Cardiac fibroblast (primary cell): Measurements from ENCODE around the gene PAQR3.

Experiments used
- DNase-seq, 2 donors: peaks; one replicate each; pipeline versions ENCODE4 v3.0.0 to v3.0.0-alpha.2; 2010; ENCODE audit warnings: low read depth in 2 of 2
- H3K4me3 ChIP-seq, 2 donors: replicated peaks in 1 of 2; 1 replicate in 1 of 2; 2 replicates in 1 of 2; pipeline ENCODE4 v1.5.1; 2011; ENCODE audit warnings: low read depth in 2 of 2, low read length in 2 of 2, mild to moderate bottlenecking in 2 of 2, moderate library complexity in 1 of 2
- TF ChIP-seq, protein P1 (sequence below): IDR thresholded peaks from one replicate; pipeline ENCODE4 v1.5.1; 2011; ENCODE audit warnings: low read depth, mild to moderate bottlenecking, low read length, inconsistent platforms

PAQR3 gene

DNA sequence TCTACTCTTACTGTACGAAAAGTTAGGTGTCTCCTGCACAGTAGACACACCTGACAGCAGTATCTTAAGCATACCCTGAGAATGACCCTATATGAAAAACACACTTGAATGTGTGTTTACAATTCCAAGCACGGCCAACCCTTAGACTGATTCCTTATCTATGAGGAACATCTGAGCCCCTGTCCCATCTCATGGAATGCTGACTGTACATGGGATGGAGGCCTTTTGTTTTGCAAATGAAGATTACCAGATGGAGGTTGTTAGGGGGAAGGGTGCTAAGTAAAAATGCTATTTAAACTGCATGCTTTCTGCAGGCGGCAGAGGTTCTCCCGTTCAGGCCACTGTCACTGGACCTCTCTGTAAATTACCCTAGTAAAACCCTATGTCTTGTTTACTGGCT lies 2.2 kb downstream of the PAQR3 start:
- no peak overlapping the region for H3K4me3 ChIP-seq
- TF ChIP-seq, protein P1, sequence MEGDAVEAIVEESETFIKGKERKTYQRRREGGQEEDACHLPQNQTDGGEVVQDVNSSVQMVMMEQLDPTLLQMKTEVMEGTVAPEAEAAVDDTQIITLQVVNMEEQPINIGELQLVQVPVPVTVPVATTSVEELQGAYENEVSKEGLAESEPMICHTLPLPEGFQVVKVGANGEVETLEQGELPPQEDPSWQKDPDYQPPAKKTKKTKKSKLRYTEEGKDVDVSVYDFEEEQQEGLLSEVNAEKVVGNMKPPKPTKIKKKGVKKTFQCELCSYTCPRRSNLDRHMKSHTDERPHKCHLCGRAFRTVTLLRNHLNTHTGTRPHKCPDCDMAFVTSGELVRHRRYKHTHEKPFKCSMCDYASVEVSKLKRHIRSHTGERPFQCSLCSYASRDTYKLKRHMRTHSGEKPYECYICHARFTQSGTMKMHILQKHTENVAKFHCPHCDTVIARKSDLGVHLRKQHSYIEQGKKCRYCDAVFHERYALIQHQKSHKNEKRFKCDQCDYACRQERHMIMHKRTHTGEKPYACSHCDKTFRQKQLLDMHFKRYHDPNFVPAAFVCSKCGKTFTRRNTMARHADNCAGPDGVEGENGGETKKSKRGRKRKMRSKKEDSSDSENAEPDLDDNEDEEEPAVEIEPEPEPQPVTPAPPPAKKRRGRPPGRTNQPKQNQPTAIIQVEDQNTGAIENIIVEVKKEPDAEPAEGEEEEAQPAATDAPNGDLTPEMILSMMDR = no peak
- no peak for DNase-seq

DNA sequence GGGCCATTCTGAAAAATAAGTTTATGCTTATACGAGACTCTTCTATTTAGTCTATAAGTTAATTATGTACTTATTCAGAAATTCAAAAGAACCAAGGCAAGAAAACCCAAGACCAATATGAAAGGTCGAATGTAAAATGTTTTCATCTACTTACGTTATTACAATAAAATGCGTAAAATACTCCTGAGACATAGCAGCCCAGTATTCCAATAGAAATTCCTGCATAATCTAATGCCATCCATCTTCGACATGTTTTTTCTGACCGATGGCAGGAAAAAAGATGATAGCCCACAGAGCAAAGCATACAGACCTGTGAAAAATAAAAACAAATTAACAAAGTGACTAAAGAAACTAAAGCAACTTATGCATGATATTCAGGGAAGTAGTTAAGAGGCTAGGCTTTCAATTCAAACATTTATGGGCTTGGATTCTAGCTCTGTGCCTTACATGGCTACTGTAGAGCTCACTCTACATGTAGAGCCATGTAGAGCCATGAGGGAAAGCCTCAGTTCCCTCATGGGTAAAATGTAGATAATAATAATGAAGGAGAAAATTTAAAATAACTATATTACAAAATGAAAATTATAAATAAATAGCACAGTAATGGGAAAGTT lies 9.1 kb downstream of the PAQR3 start:
- TF ChIP-seq, protein P1 = no peak
- no peak for DNase-seq

DNA sequence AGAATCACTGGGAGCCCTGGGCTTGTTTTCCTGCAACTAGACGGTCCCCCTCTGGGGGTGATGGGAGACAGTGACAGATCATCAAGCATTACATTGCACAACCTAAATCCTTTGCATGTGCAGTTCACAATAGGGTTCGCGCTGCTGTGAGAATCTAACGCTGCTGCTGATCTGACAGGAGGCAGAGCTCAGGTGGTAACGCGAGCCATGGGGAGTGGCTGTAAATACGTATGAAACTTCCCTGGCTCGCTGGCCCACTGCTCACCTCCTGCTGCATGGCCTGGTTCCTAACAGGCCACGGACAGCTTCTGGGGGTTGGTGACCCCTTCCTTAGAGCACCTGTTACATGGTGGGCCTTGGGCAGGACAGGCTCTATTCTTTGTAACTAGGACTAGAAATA lies 10.4 kb downstream of the PAQR3 start:
- H3K4me3 ChIP-seq = no peak overlapping the region
- TF ChIP-seq, protein P1 = no peak

More for the DNA sequence above, 9.1 kb downstream of the PAQR3 start:
- H3K4me3 ChIP-seq = no peak overlapping the region

DNA sequence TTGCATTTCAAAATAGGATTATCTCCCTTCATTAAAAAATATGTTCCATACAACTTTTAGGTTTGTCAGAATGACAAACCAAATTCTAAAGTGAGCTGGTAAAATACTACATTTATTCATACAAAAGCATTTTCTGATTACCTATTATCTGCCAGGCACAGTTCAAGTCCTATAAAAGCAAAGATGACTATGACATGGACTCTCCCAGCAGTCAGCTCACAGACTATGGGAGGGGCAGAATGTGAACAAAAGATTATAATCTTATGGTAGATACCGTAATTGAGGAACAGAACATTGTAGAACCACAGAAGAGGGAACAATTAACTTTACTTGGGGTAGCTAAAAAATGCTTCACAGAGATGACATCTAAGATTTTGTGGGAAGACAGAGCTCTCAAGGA lies 12.4 kb downstream of the PAQR3 start:
- TF ChIP-seq, protein P1 = no peak
- H3K4me3 ChIP-seq = no peak overlapping the region
- DNase-seq = no peak

More for the DNA sequence above, 10.4 kb downstream of the PAQR3 start:
- DNase-seq = no peak

DNA sequence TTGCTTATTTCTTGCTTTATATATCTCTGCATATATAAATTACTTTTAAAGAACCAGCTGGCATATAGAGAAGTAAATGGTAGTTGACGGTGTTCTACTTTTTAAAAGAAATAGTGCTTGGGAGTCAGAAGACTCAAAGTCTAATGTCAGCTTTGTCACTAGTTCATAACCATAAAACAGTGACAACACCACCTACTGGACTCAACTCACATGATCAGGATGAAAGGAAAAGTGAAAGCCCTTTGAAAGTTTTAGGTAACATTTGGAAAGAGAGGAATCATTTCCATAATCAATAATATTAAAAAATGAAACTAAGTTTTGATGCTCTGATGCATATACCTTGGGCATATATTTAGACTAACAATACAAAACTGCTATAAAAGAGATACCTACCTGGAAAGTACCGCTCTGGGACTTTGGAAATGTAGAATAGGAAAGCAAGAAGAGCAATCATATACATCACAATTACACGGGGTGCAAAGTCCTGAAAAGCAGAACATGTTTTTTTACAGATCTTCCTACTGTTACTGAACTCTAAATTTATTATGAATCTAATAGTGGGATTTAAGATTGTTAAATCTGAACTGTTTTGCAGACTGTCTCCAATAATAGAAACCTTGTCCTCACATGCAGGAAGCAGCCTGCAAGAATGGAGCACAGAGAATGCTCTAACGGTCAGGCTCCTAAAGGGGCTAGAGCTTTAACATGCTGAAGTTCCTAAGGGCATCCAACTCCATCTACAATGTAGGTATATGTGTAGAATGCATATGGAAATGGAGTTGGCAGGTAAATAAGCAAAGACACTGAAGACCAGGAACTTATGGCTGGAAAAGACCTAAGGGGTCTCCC lies 15.6 kb downstream of the PAQR3 start:
- H3K4me3 ChIP-seq = no peak overlapping the region
- DNase-seq = peak in 1 of 2 donors; percentile 13
- TF ChIP-seq, protein P1 = no peak

DNA sequence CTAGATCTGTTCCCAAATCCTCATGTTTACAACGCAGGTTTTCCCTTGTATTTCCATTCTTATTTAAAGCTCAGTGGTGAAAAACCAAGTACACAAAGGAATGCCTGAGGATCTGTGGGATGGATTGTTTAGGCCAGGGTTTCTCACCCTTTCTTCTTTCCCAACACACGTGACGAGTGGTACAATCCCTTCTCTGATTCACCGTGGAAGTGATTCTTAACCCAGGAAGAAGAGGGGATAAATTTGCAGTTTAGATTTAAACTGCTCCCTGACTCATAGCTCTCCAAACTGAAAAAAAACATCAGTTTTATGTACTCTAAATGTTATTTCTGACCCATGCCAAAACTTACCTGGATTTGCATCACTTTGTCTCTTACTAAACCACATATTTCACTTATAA lies 17.0 kb downstream of the PAQR3 start:
- DNase-seq = peak; percentile 17 to 73

More for the DNA sequence above, 17.0 kb downstream of the PAQR3 start:
- no peak overlapping the region for H3K4me3 ChIP-seq
- TF ChIP-seq, protein P1 = no peak
